NCI-H146 treated with DMSO at 0.1 percent for 48 hours (cell line): ENCODE results near the gene THSD7B.
"Not testable (repeated sequence)": the region's sequence is repeated elsewhere in the genome, so short reads cannot be mapped to it uniquely, and the experiment has no call there.

ENCODE experiments used
- DNase-seq: peaks from one replicate; lab custom pipeline; 2025; ENCODE audit not compliant: unreplicated experiment; lab: John Stamatoyannopoulos, UW

The THSD7B gene

DNA sequence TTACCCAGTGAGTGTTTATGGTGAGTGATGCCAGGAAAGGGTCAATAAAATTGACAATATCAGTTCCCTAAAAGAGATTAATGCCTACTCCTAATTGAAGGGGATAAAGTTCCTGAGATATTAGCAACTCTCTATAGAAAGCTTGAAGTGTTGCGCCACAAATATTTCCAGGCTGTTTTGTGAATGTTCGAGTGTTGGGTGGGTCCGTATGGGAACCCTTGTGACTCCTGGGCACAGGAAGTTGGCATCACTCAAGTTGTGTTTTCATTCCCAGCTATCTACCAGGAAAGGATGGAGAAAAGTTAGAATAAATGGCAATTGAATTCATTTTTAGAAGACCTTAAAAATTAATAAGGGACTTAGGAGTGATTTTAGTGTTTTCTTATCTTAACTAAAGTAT lies 472.7 kb downstream of the THSD7B start:
- no peak for DNase-seq

DNA sequence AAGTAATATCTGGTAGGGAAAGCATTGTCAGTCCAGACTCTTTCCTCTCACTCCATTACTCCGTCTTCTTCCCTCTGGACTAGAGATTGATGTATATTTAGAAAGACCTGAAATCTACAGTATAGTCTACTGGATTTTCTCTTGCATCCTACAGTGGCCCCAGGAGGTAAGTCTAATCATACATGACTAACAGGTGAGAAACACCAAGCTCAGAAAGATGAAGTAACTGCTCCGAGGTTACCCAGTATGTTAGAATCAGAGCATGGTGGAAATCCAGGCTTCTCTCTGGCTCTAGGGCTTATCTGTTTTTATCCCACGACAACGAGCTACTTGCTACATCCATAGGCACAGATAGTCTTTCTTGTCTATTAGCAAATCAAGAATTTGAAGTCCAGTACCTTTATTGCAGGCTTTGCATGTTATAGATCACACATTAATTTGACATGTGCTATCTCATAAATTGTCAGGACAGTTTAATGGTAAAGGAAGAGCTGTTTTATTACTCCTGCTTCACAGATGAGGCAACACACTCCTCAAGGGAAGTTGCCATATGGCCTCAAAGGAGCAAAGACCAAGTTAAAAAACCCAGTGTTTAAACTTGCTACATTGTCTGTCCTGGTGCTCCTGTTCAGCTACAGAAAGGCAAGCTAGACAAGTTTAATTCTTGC lies 484.3 kb downstream of the THSD7B start:
- DNase-seq, result no peak

DNA sequence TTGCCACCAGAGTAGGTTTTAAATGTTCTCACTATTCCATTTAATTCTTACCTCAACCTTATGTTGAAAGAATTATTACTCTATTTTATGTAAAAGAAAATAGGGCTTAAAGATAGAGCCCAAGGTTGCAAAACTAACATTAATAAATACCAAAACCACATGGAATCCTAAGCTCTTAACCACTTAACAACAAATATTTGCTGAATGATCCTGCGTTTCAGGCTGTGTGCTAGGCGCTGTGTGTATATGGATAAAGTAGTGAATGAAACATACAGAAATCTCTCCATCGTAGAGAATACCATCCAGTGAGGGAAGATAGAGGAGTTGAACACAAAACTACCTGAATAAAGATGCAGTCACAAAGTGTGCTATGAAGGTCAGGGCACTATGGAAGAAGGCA lies 485.1 kb downstream of the THSD7B start:
- no peak for DNase-seq

DNA sequence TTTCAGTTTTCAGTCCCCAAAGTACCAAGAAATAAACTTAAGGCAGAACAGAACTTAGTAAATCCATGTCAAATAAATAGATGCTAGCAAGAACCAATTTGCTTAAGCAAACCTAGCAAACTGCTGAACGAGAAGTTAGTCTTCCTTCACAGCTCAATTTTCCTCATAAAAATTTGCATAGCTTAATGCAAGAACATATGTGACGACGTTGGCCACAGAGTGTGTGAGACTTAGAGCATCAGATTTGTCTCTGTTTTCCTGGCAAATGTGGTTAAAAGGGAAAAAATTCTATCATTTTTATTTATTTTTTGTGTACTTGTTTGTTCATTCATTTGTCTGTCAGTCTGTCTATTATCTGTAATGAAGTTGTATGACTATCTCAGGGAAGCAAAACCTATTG lies 485.7 kb downstream of the THSD7B start:
- DNase-seq, result no peak

DNA sequence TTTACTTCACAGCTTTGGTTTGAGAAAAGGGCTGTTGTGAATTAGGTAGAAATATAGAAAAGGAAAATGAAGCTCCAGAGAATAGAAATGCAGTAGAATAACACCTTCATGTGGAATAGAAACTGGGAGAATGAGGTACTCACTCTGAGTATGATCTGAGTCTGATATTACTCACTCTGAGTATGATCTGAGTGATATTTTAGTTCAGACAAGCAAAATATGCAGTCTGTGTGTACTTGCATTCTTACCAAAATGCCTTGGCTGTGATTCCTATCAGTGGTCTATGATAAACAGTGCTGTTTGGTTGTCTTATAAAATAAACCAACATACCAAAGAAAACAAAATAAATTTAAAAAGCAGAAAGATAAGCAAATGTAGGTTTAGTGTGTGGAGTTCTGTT lies 487.6 kb downstream of the THSD7B start:
- no peak for DNase-seq

DNA sequence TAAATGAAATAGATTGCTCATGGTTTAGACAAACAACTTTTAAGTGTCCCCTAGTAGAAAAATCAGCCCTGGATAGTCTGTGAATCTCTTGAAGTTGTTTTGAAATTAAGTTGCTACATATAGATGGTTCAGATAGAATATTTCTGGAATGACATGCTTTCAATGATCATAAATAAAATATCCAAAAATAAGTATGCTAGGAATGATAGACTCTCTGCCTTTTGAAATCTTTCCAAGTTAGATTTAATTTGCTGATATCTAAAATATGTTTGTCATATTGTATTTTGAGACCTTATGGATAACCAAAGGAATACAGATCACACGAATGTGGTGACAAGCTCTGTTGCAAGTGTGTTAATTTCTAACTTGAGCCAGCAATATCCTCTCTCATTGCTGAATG lies 488.7 kb downstream of the THSD7B start:
- DNase-seq, result no peak

DNA sequence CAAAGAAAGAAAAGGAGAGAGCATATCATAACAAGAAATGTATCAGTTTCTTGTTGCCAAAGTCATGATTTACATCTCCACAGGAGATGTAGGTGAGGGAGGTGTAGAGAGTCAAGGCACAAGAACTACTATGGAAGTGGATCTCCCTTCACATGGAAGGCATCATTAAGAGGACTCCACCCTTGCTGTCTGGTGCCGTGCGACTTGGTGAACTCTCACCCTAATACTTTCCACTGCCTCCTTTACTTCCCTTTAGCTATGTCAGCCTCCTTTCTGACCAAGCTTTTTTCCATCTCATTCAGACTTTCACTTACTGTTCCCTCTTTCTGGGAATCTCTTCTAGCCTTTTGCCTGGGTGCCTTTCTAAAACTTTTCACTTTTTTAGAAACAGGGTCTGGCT lies 490.0 kb downstream of the THSD7B start:
- DNase-seq, result no peak

DNA sequence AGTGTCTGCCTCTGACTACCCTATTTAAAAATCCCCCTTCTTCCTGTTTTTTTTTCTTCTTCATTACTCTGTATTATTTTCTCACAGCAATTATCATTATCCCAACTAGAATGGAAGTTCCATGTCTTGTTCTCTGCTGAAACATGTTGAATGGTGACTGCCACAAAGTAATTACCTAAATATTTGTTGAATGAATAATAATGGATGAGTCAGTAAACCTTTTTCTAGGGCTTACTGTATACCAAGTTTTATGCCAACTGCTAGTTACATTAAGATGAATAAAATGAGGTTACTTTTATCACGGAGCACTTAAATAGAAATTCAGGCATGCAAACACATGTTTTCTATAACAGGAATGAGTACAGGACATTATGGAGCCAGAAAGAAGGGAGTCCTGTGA lies 490.6 kb downstream of the THSD7B start:
- no peak for DNase-seq

DNA sequence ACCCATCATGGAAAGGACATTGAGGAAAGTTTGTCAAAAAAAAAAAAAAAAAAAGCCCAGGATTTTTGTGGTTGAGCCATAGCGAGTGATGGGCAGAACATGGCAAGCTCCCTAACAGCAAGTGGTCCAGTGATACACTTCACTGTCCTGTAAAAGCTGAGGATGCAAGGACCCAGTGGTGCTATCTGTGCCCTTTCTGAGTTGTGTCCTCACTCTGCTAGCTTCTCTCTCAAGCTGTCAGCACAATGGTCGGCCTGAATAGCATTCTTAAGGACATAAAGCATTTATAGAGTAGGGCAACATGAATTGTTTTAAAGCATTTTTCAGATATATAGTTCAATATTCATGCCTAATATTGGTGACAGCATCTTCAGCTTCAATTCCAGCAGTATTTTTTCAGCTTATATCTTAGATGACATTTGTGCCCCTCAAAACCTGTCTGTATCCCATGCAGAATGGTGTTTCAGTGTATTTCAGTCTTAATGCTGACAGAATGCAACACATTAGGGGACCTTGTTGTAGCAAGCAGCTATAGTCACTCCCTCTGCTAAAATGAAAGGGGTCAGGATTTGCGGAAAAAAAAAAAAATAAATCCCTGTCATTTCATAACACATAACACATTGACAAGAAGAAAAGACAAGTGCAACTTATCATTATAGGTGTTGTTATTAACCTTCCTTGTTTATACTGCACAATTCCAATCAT lies 496.7 kb downstream of the THSD7B start:
- no peak for DNase-seq

DNA sequence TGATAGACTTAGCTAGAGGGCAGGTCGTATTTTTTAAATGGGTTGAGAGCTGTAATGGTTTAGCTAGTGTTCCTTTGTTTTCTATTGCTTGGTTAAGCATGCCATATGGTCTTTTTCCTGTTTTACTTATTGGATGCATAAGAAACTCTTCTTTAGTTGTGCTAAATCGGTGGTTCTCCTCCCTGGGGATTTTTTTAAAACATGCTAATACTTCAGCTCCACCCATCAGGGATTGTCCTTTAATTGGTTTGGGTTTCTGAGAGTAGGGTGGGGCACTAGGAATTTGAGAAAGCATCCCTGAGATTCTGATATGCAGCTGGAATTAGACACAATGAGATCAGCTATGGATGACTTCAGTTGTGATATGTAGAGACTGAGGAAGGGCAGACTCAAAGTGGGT lies 497.2 kb downstream of the THSD7B start:
- no peak for DNase-seq

DNA sequence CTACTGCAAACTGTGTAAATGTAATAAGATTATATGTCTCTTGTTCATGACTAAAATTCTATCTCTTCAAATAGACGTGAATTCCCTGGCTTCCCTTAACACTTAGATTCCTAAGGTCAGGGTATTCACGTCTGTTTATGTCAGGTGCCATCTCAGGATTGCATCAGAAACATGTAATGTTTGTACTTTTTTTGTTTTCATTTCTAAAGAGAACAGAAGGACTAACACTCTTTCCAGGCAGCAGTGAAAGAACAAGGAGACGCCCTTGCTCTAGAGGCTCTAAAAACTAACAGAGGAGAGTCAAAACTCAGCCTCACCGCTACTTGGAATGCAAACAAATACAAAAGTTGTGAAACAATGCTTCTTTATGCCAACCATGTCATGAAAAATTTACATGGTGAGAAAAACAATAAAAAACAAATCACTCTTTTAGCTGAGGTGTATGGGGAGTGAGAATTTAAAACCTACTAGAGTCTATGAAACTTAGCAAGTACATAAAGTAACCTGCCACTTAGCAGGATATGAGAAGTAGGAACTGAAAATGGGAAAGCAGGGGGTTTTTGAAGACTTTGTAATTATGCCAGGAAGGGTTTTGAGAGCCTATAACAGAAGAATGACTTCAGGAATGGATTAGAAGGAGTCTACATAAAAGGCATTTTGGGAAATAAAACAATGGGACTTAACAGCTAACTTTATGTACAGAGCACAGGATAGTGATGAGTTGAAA lies 522.7 kb downstream of the THSD7B start:
- DNase-seq, result no peak

DNA sequence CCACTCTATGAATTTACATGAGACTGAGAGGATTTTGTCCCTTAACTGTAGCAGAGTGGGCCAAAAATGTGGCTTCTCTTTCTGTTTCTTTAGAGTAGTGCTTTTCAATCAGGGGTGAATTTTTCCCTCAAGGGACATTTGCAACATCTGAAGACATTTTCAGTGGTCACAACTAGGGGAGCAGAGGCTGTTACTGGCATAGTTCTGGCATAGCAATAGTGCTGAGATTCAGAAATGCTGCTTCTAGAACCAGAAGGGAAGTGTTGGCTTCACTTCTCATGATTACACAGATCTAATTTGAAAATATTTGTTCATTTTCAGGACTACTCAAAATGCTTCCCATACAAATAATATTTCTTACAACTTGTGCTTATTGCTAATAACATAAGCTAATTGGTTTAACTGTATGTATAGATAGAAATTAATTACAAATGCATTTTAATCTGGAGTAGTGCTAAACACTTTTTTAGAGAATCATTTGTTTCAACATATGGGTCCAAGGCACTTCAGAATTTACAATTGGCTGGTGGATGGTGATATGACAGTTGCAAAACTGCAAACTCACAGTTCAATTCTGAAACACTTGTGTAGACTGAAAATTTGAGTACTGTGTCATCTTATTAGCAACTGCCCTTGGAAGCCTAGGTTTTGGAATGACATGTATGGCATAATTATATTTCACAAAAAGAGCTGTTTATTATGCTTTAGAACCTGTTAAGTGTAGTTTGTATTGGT lies 526.7 kb downstream of the THSD7B start:
- no peak for DNase-seq

DNA sequence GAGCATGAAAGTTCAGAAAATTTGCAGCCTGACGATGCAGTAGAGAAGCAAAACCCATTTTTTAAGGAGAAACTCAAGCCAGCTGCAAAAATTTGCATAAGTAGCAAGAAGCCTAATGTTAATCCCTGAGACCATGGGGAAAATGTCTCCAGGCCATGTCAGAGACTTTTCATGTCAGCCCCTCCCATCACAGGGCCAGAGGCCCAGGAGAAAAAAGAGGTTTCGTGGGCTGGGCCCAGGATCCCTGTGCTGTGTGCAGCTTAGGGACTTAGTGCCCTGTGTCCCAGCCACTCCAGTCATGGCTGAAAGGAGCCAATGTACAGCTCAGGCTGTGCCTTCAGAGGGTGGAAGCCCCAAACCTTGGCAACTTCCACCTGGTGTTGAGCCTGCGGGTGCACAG lies 533.0 kb downstream of the THSD7B start:
- DNase-seq, result no peak

DNA sequence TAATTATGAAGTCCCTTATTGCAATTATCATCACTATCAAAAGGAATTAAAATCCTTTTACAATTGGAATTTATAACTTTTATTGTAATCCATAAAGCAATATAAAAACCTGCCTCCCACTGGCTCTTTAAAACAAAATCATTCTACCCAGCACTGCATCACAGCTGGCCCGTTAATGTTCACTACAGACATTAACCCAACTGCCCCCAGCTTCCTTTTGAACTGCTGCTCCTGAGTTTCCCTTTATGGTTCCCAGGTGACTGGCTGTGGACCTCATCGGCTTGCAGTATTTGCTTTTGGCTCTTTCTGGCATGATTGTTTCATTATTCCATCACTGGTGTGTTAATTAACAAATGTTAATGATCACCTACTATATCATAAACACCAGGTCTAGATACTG lies 535.6 kb downstream of the THSD7B start:
- DNase-seq, result no peak

DNA sequence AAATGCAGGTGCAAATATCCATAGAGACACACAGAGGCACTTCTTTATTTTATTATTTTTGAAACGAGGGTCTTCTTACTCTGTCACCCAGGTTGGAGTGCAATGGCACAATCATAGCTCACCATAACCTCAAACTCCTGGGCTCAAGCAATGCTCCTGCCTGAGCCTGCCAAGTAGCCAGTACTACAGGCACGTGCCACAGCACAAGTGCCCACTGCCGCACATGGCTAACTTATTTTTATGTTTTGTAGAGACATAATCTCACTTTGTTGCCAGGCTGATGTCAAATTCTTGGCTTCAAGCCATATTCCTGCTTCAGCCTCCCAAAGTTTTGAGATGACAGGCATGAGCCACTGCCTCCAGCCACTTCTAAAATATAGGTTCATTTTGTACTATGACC lies 537.6 kb downstream of the THSD7B start:
- no peak for DNase-seq

DNA sequence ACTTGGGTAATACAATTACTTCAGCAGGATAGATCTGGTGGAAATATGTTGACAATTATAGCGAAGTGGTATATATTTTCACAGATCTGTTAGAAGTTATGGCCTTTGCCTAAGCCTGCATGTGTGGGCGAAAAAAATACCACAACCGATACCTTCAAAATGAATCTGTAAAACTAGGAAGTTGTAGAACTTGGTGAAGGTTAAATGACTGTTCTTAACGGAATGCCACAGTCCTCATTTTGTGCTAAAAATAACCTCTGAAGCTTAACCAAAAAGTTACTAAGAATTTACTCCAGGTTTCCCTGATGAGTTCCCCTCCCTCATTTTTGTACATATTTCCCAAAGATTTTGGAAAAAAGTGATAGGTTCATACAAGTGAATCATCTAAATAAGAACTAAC lies 550.7 kb downstream of the THSD7B start:
- DNase-seq, result no peak

DNA sequence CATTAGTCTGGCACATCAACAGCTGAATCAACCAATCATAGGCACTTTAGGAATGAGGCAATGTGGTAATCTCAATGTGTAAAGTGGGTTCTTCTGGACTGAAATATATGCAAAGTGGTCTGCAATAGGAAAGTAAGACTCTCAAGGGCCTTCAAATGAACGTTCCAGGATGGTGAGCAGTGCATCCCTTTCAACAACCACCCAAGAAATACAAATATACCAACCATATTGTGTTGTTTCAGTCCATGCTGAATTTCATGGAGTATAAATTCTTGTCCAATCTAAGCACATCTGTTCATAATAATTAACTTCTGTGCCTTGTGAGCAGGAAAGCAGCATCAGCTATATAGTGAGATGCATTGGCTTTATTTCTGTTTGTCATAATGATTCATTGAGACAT lies 556.2 kb downstream of the THSD7B start:
- DNase-seq, result no peak

DNA sequence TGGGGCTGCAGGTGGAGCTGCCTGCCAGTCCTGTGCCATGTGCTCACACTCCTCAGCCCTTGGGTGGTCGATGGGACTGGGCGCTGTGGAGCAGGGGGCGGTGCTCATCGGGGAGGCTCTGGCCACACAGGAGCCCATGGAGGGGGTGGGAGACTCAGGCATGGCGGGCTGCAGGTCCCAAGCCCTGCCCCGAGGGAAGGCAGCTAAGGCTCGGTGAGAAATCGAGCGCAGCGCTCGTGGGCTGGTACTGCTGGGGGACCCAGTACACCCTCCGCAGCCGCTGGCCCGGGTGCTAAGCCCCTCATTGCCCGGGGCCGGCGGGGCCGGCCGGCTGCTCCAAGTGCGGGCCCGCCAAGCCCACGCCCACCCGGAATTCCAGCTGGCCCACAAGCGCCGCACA lies 566.2 kb downstream of the THSD7B start:
- DNase-seq, result not testable (repeated sequence)

DNA sequence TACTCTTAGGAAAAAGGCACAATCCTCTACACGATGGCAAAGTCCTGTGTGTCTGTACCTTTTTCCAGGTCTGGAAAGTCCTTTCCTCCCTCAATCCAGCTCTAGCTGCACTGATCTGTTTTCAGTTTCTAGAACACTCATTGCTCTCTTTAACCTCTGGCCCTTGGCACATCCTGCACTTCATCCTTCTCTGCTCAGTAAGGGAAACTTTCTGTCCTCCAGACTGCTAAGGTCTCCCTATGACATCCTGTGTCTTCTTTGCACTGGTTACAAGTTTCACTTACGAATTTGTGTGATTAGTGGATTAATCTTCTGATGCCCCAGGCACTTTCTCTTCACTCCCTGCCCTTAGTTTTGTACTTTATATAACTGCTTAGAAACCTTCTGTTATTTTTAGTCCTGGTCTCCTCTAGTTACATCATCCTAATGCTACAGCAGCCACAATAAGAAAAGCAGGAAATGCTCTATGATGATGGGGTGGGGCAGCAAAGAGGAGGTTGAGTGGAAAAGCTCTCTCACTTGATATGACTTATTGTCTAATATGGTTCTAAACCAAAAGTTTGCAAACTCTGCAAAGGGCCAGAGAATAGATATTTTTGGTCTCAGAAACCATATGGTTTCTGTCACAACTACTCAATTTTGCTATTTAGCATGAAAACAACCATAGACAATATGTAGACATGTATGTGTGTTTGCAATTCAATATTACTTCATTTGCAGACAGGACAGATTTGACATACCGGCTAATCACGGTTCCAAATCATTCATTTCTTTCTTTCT lies 568.2 kb downstream of the THSD7B start:
- no peak for DNase-seq

DNA sequence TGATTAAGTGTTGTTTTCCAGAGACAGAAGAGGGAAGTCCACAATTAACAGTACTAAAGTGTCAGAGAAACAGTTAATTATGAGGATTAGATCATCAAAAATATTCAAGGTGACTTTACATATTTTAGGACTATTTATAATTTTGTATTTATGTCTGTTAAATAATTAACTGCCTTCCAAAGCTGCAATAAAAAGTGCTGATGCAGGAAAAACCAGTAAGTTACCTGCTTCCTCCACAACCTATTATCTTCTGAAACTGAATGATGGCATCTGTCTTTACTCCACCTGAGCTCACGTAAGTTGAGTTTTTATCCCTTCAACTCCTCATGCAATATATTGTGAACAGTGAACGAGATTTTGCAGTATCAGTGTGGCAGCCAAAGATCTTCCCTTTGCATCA lies 570.7 kb downstream of the THSD7B start:
- no peak for DNase-seq

DNA sequence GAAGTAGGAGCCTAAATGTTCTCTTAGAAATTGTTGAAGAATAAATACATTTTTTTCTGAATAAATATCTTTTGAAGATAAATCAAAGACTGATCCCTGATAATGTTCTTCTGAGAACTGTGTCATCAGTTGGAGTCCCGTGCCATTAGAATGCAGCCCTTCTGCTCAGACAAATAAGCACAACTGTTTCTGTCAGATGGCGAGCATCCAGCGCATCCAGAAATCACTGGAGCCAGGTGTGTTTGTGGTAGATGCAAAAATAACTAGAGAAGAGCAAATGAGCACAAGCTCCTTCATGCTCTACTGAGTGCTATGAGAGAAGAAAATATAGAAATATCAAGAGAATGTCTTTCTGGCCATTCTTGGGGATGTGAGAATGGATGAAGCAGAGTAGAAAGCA lies 573.7 kb downstream of the THSD7B start:
- DNase-seq, result no peak
